ENCODE results near the gene SUPT7L. TPM values are rescaled to one million over a fixed set of nuclear protein-coding genes. Genes with fewer than 3 reads are reported as not detected.

Gene SUPT7L
- total and polyA plus RNA-seq, 7 donors, result 7.2 to 27.1 (median 19.7) TPM

DNA sequence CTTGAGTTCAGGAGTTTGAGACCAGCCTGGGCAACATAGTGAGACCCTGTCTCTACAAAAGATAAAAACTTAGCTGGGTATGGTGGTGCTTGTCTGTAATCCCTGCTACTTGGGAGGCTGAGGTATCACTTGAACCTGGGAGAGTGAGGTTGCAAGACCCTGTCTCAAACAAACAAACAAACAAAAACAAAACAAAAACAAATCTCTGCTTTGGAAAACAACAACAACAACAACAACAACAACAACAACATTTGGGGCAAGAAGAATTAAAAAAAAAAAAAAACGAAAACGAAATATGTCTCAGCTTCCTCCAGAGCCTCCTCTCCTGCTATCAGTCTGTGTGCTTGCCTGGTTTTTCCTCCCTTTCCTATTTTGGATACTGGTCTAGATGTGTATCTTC lies 17.2 kb upstream of the SUPT7L start:
- WGBS, 2 donors, result 90 to 92% methylated on average over 2 of the region's 2 CpGs
- Histone ChIP-seq H3K9me3 (no peaks in the 10 kb centered on the region), H3K4me3 (no peak overlapping the region), H3K4me1 (peaks cover 0 to 7% (median 0%) of the 10 kb centered on the region in 4 donors), H3K27me3 (no peaks in the 10 kb centered on the region), H3K36me3 (peaks cover 5 to 92% (median 36%) of the 10 kb centered on the region in 4 donors), H3K27ac (no peak overlapping the region)
- no peak for DNase-seq
- intact Hi-C loops (cut with DNase I), result no loop called here
- TF ChIP-seq, protein P1, sequence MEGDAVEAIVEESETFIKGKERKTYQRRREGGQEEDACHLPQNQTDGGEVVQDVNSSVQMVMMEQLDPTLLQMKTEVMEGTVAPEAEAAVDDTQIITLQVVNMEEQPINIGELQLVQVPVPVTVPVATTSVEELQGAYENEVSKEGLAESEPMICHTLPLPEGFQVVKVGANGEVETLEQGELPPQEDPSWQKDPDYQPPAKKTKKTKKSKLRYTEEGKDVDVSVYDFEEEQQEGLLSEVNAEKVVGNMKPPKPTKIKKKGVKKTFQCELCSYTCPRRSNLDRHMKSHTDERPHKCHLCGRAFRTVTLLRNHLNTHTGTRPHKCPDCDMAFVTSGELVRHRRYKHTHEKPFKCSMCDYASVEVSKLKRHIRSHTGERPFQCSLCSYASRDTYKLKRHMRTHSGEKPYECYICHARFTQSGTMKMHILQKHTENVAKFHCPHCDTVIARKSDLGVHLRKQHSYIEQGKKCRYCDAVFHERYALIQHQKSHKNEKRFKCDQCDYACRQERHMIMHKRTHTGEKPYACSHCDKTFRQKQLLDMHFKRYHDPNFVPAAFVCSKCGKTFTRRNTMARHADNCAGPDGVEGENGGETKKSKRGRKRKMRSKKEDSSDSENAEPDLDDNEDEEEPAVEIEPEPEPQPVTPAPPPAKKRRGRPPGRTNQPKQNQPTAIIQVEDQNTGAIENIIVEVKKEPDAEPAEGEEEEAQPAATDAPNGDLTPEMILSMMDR (IDR thresholded peaks at IDR 0.05), result no peak
- TF ChIP-seq POLR2AphosphoS5 (IDR thresholded peaks at IDR 0.05), result no peak
- no peak for TF ChIP-seq EP300 (IDR thresholded peaks at IDR 0.05)
- no peak for TF ChIP-seq POLR2A (IDR thresholded peaks at IDR 0.05)

DNA sequence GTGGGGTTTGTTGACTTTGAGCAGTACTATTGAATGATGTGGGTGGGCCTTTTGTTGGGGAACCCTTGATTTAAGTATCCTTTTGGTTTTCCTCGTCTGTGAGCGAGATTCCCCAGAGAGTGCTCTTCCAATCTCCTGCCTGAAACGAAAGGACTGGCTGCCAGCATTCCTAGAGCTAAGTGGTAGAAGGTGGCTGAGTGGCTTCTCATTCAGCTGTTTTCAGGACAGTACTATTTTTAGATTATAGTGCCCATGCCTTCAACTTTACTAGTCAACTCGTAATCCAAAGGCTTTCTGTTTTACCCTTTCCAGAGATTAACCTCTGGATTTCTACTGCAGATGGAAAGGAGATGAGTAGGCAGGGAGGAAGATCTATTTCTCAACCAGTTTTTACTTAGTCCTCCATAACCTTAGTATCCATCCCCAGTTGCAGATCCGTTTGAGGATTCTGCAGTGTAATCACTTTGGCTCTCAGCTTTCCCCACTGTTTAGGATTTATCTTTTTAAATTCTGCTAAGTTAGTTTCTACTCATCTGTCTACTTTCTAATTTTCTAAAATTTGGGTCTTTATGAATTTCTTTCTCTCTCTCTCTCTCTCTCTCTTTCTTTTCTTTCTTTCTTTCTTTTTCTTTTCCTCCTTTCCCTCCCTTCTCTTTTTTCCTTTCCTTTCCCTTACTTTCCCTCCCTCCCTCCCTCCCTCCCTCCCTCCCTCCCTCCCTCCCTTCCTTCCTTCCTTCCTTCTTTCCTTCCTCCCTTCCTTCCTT lies 9.5 kb upstream of the SUPT7L start:
- 85 to 86% methylated on average over 5 of the region's 5 CpGs for WGBS, 2 donors

DNA sequence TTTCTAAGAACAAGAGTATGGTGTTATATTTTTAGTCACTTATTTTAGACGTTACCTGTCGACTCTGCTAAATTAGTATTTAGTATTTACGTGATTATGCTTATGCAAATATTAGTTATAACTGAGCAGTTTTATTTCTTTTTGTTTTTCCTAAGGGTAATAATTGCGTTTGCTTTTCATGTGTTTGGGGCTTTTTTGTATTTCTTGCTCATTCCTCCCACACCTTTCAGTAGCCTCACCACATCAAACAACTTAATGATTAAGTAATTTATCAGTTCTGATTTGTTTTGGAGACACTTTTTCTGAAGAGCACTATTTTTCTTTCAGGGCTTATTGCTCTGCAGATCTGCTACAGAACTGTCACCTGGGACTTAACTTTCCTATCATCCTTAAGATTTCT lies 7.8 kb upstream of the SUPT7L start:
- no peaks in the 10 kb centered on the region for H3K27me3 ChIP-seq
- no peak overlapping the region for H3K4me3 ChIP-seq
- no peak overlapping the region for H3K27ac ChIP-seq
- peaks cover 12 to 94% (median 33%) of the 10 kb centered on the region in 4 donors for H3K36me3 ChIP-seq
- H3K9me3 ChIP-seq, result no peaks in the 10 kb centered on the region
- peaks cover 0 to 2% (median 0%) of the 10 kb centered on the region in 4 donors for H3K4me1 ChIP-seq
- DNase-seq, result no peak
- TF ChIP-seq POLR2AphosphoS5 (IDR thresholded peaks at IDR 0.05) (no peak), EP300 (IDR thresholded peaks at IDR 0.05) (no peak), POLR2A (IDR thresholded peaks at IDR 0.05) (no peak)
- TF ChIP-seq, protein P1 (IDR thresholded peaks at IDR 0.05), result no peak
- WGBS, 2 donors, result 87 to 91% methylated on average over 4 of the region's 4 CpGs
- intact Hi-C loops (cut with DNase I), result no loop called here

More for the DNA sequence above, 9.5 kb upstream of the SUPT7L start:
- Histone ChIP-seq H3K27me3 (no peaks in the 10 kb centered on the region), H3K4me3 (no peak overlapping the region), H3K9me3 (no peaks in the 10 kb centered on the region), H3K27ac (no peak overlapping the region), H3K4me1 (no peaks in the 10 kb centered on the region), H3K36me3 (peaks cover 12 to 95% (median 42%) of the 10 kb centered on the region in 4 donors)
- DNase-seq, result no peak
- TF ChIP-seq POLR2AphosphoS5 (IDR thresholded peaks at IDR 0.05) (no peak), POLR2A (IDR thresholded peaks at IDR 0.05) (no peak), EP300 (IDR thresholded peaks at IDR 0.05) (no peak)
- TF ChIP-seq, protein P1 (IDR thresholded peaks at IDR 0.05), result no peak
- intact Hi-C loops (cut with DNase I), result no loop called here

DNA sequence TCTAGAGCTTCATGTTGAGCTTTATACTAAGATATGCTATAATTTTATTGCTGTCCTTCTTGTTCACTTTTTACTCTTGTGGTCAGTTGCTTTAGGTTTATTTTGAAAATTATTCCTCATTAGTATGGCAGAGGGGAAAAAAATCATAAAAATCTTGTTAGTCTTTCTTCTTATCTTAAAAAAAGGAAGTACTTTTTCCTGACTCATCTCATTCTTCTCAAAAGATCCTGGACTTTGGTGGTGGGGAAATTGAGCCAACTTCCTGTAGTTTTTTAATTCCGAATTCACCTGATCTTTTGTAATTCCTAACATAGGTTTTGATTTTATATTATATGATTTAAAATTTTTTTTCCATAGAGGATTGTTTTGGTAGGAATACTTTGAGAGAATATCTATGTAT lies 4.0 kb upstream of the SUPT7L start:
- no peak for DNase-seq
- WGBS, 2 donors, result 66 to 88% methylated on average over 1 of the region's 1 CpG
- no peaks in the 10 kb centered on the region for H3K27me3 ChIP-seq
- intact Hi-C loops (cut with DNase I), result no loop called here
- H3K27ac ChIP-seq, result no peak overlapping the region
- no peak for TF ChIP-seq POLR2A (IDR thresholded peaks at IDR 0.05)
- TF ChIP-seq EP300 (IDR thresholded peaks at IDR 0.05), result no peak
- no peak for TF ChIP-seq POLR2AphosphoS5 (IDR thresholded peaks at IDR 0.05)
- TF ChIP-seq, protein P1 (IDR thresholded peaks at IDR 0.05), result no peak
- H3K4me3 ChIP-seq, result no peak overlapping the region
- H3K9me3 ChIP-seq, result no peaks in the 10 kb centered on the region
- peaks cover 0 to 27% (median 24%) of the 10 kb centered on the region in 4 donors for H3K4me1 ChIP-seq
- H3K36me3 ChIP-seq, result peaks cover 12 to 61% (median 26%) of the 10 kb centered on the region in 4 donors

Data from sigmoid colon (tissue), 7 donors.